Mucosa of rectum (tissue), 2 donors: ENCODE results near the gene ARRDC3.
"Not testable (repeated sequence)": the region's sequence is repeated elsewhere in the genome, so short reads cannot be mapped to it uniquely, and the experiment has no call there.

ENCODE experiments used
- H3K27ac ChIP-seq, 2 donors: one replicate each; pipeline ENCODE4 v1.7.0; 2013; ENCODE audit warnings: inconsistent platforms in 2 of 2, low read depth in 2 of 2, low read length in 2 of 2
- H3K27me3 ChIP-seq, 2 donors: one replicate each; pipeline ENCODE4 v1.7.0; 2013; ENCODE audit warnings: low read length in 2 of 2; ENCODE audit not compliant: control insufficient read depth in 2 of 2, insufficient read depth in 2 of 2
- H3K36me3 ChIP-seq, 2 donors: one replicate each; pipeline ENCODE4 v1.7.0; 2013; ENCODE audit warnings: low read length in 2 of 2; ENCODE audit not compliant: control insufficient read depth in 2 of 2, insufficient read depth in 2 of 2
- H3K4me1 ChIP-seq, 2 donors: one replicate each; pipeline ENCODE4 v1.7.0; 2013; ENCODE audit warnings: low read length in 2 of 2, mild to moderate bottlenecking in 1 of 2; ENCODE audit not compliant: control insufficient read depth in 2 of 2, insufficient read depth in 2 of 2
- H3K4me3 ChIP-seq, 2 donors: one replicate each; pipeline ENCODE4 v1.7.0; 2013; ENCODE audit warnings: low read length in 2 of 2
- H3K9ac ChIP-seq, 2 donors: one replicate each; pipeline ENCODE4 v1.7.0; 2013; ENCODE audit warnings: low read length in 2 of 2, low read depth in 1 of 2, mild to moderate bottlenecking in 1 of 2
- H3K9me3 ChIP-seq, 2 donors: one replicate each; pipeline ENCODE4 v1.7.0; 2013; ENCODE audit warnings: low read length in 2 of 2; ENCODE audit not compliant: control insufficient read depth in 2 of 2
- donor health status: healthy.
- donor health status: Normal muscosa, but diverticular disease.

Gene ARRDC3

GRCh38 chr5:91361790-91362189 is 21.3 kb downstream of the ARRDC3 start:
- H3K4me1 ChIP-seq, result no peaks in the 10 kb centered on the region
- no peak overlapping the region for H3K9ac ChIP-seq
- H3K27ac ChIP-seq, result no peak overlapping the region
- H3K9me3 ChIP-seq, result no peaks in the 10 kb centered on the region
- H3K27me3 ChIP-seq, result no peaks in the 10 kb centered on the region
- no peak overlapping the region for H3K4me3 ChIP-seq
- no peaks in the 10 kb centered on the region for H3K36me3 ChIP-seq

DNA sequence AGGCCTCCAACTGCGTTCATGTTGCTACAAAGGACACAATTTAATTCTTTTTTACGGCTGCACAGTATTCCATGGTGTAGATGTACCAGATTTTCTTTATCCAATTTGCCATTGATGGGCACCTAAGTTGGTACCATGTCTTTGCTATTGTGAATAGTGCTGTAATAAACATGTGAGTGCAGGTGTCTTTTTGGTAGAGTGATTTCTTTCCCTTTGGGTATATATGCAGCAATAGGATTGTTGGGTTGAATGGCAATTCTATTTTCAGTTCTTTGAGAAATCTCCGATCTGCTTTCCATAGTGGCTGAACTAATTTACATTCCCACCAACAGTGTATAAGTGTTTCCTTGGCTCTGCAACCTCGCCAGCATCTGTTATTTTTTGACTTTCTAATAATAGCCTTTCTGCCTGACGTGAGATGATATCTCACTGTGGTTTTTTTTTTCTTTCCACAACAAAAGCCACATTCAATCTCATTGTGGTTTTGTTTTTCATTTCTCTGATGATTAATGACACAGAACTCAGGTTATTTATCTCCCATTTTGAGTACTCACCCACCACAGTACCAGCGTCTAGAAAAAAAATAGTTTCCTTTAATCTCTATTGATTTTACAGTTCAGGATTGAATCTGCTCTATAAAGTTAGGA is 21.9 kb downstream of the ARRDC3 start:
- Histone ChIP-seq H3K4me1 (no peaks in the 10 kb centered on the region), H3K9ac (no peak overlapping the region), H3K27me3 (no peaks in the 10 kb centered on the region), H3K27ac (no peak overlapping the region), H3K36me3 (no peaks in the 10 kb centered on the region), H3K4me3 (no peak overlapping the region), H3K9me3 (no peaks in the 10 kb centered on the region)

DNA sequence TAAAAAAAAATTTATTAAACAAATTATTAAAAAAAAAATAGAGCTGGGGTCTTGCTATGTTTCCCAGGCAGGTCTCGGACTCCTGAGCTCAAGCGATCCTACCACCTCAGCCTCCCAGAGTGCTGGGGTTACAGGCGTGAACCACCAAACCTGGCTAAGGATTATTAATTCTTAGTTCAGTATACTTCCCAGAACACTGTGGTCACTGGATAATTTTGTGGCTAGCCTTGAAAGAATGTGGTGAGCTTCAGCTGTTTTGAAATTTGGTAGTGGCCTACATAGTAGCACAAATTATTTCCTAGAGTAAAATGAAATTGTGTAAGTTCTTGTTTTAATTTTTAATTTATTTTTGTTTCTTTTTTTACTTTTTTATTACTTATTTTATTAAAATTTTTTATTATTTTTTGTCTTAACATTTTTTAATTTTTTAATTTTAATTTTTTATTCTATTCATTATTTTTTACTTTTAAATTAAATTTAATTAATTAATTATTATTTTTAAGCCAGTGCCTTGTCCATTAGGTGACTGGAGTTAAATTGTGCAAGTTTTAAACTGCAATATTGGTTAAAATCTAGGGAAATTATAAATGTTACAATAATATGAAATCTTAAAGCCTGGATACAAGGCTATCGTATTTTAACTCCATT is 23.0 kb downstream of the ARRDC3 start:
- no peak overlapping the region for H3K4me3 ChIP-seq
- no peaks in the 10 kb centered on the region for H3K27me3 ChIP-seq
- H3K36me3 ChIP-seq, result no peaks in the 10 kb centered on the region
- H3K4me1 ChIP-seq, result no peaks in the 10 kb centered on the region
- H3K27ac ChIP-seq, result no peak overlapping the region
- no peaks in the 10 kb centered on the region for H3K9me3 ChIP-seq
- no peak overlapping the region for H3K9ac ChIP-seq

DNA sequence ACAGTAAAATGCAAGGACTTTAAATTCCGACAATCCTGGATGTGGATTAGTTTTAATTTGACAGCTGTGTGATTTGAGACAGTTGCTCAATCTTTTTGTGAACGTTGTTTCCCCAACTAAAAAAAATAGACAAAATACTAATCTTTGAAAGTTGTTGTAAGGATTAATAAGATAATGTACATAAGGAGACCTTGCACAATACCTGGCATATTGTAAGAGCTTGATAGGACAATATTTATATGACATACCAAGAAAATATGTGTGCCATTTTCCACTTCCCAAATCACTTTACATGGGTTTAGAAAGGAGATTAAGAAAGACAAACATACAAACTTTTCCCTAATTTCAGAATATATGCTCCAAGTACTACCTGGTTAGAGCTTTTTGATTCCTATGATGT is 25.3 kb downstream of the ARRDC3 start:
- Histone ChIP-seq H3K36me3 (no peaks in the 10 kb centered on the region), H3K9me3 (no peaks in the 10 kb centered on the region), H3K9ac (no peak overlapping the region)

DNA sequence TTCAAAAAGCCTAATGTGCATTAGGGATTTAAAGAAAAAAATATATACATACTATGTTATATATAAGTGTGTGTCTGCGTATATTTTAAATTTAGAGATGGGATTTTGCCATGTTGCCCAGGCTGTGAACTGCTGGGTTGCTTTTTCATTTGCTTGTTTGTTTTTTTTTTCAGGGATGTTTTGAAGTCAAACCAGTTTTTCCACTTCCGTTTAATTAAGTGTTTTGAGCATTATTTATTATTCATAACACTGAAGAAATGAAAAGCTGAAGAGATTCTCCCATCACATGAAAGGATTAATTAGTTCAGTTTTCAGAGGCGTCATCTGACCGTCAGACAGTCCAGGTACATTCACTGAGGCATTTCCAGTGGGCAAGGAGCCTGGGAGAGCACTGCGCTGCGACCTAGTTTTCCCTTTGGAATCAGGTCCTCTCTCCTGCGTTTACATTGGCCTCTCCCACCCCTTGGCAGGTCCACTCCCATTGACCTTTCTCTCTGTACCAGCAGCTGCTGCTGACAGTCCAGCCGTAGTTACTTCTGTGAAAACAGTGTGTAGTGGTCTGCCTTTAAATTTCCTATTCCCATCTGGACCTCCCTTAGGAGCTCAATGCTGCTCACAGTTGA is 26.0 kb downstream of the ARRDC3 start:
- H3K27me3 ChIP-seq, result no peaks in the 10 kb centered on the region
- H3K4me3 ChIP-seq, result no peak overlapping the region
- no peak overlapping the region for H3K9ac ChIP-seq
- H3K4me1 ChIP-seq, result no peaks in the 10 kb centered on the region
- H3K9me3 ChIP-seq, result no peaks in the 10 kb centered on the region
- no peak overlapping the region for H3K27ac ChIP-seq
- H3K36me3 ChIP-seq, result no peaks in the 10 kb centered on the region

More for the DNA sequence above, 25.3 kb downstream of the ARRDC3 start:
- H3K4me3 ChIP-seq, result no peak overlapping the region
- H3K27ac ChIP-seq, result no peak overlapping the region
- H3K4me1 ChIP-seq, result no peaks in the 10 kb centered on the region
- no peaks in the 10 kb centered on the region for H3K27me3 ChIP-seq

GRCh38 chr5:91354867-91355266 is 28.2 kb downstream of the ARRDC3 start:
- not testable (repeated sequence) for H3K27me3 ChIP-seq

GRCh38 chr5:91352831-91353695 is 30.1 kb downstream of the ARRDC3 start:
- Histone ChIP-seq H3K36me3 (no peaks in the 10 kb centered on the region), H3K4me3 (no peak overlapping the region), H3K27ac (no peak overlapping the region), H3K9ac (no peak overlapping the region), H3K27me3 (no peaks in the 10 kb centered on the region), H3K4me1 (no peaks in the 10 kb centered on the region), H3K9me3 (no peaks in the 10 kb centered on the region)

More at GRCh38 chr5:91354867-91355266, 28.2 kb downstream of the ARRDC3 start:
- H3K36me3 ChIP-seq, H3K27ac ChIP-seq, H3K9ac ChIP-seq, H3K4me1 ChIP-seq, H3K9me3 ChIP-seq, H3K4me3 ChIP-seq: not testable (repeated sequence)

DNA sequence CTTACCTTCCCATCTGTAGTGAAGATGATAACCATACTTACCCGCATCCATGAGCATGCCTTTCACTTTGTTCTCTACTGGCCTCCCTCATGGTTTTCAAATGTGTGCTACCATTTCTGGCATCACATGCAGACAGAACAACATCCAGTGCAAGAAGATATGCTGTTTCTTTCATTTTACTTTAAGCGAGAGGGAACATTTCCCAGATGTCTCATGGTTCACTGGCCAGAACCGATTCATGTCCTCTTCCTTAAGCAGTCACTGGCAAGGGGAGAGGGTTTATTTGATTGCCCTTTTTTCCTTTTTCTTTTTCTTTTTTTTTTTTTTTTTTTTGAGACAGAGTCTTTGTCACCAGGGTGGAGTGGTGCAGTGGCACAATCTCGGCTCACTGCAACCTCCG is 37.7 kb downstream of the ARRDC3 start:
- H3K9ac ChIP-seq, result no peak overlapping the region
- no peak overlapping the region for H3K4me3 ChIP-seq
- no peaks in the 10 kb centered on the region for H3K36me3 ChIP-seq
- H3K4me1 ChIP-seq, result no peaks in the 10 kb centered on the region
- H3K9me3 ChIP-seq, result no peaks in the 10 kb centered on the region
- no peak overlapping the region for H3K27ac ChIP-seq
- H3K27me3 ChIP-seq, result no peaks in the 10 kb centered on the region

- H3K27ac ChIP-seq, result not testable (repeated sequence)
These were observed 38.4 kb downstream of the ARRDC3 start for GRCh38 chr5:91344661-91345200.

GRCh38 chr5:91343916-91344315 is 39.2 kb downstream of the ARRDC3 start:
- Histone ChIP-seq H3K27me3 (no peaks in the 10 kb centered on the region), H3K9me3 (no peaks in the 10 kb centered on the region), H3K27ac (no peak overlapping the region), H3K9ac (no peak overlapping the region), H3K4me1 (no peaks in the 10 kb centered on the region), H3K4me3 (no peak overlapping the region), H3K36me3 (no peaks in the 10 kb centered on the region)

More at GRCh38 chr5:91344661-91345200, 38.4 kb downstream of the ARRDC3 start:
- H3K4me1 ChIP-seq, H3K9me3 ChIP-seq, H3K36me3 ChIP-seq, H3K4me3 ChIP-seq, H3K27me3 ChIP-seq, H3K9ac ChIP-seq: not testable (repeated sequence)
